Prostate gland (tissue), 2 donors: ENCODE results near the gene USP8. TPM values are rescaled to one million over a fixed set of nuclear protein-coding genes. Genes with fewer than 3 reads are reported as not detected.

ENCODE experiments used
- DNase-seq: peaks from one replicate; pipeline ENCODE4 v3.0.0-alpha.2; 2019; ENCODE audit warnings: low spot score
- H3K27ac ChIP-seq, 2 donors: fragments of 200-600 bp; sonication (generic); 2 replicates each; pipeline ENCODE4 v1.5.1; 2017 to 2019
- H3K27me3 ChIP-seq: fragments of 200-600 bp; sonication (generic); replicated peaks from 2 replicates; pipeline ENCODE4 v1.5.1; 2019; ENCODE audit not compliant: insufficient read depth
- H3K36me3 ChIP-seq, 2 donors: fragments of 200-600 bp; sonication (generic); 1 replicate in 1 of 2; 2 replicates in 1 of 2; pipeline versions ENCODE4 v1.5.1 to v1.8.1; 2017 to 2019
- H3K4me1 ChIP-seq: fragments of 200-600 bp; sonication (generic); replicated peaks from 2 replicates; pipeline ENCODE4 v1.5.1; 2019
- H3K4me3 ChIP-seq, 2 donors: fragments of 200-600 bp; sonication (generic); 2 replicates each; pipeline ENCODE4 v1.5.1; 2017 to 2019
- H3K9me3 ChIP-seq: fragments of 200-600 bp; sonication (generic); 2 replicates; pipeline ENCODE4 v1.5.1; 2017
- POLR2A ChIP-seq: fragments of 450-650 bp; IDR thresholded peaks from one replicate; pipeline ENCODE4 v1.6.1; 2016; ENCODE audit warnings: antibody characterized with exemption, mild to moderate bottlenecking
- POLR2AphosphoS5 ChIP-seq: sonication (generic); formaldehyde crosslinking; IDR thresholded peaks from one replicate; pipeline ENCODE4 v1.6.1; 2017; ENCODE audit warnings: antibody characterized with exemption
- WGBS: methylation state at CpG from one replicate; pipeline ENCODE4 v1.1.5; 2018; 5-methylcytosine and 5-hydroxymethylcytosine counted together
- intact Hi-C: fragments of 100-400 bp; cut with DNase I; formaldehyde crosslinking; loops from one replicate; pipeline ENCODE4 v1.14.2; 2022
- total RNA-seq, 2 donors: library from RNA; depleted of rRNA; stranded (reverse); fragments of >200 nt; gene quantifications; one replicate each; pipeline ENCODE4 v1.1.0, GENCODE V29; 2016
- TF ChIP-seq, protein P1 (sequence below), 4 experiments: fragments of 200-600 bp in 2 of 4; fragments of 450-650 bp in 2 of 4; sonication (generic) in 2 of 4; IDR thresholded peaks; 1 replicate in 3 of 4; 2 replicates in 1 of 4; pipeline ENCODE4 v1.5.1; 2016 to 2019; ENCODE audit warnings: antibody characterized with exemption in 4 of 4, mild to moderate bottlenecking in 2 of 4, moderate library complexity in 2 of 4

Gene USP8
- total RNA-seq, 2 donors from 2014 or later, result 56.3 to 80.5 TPM

DNA sequence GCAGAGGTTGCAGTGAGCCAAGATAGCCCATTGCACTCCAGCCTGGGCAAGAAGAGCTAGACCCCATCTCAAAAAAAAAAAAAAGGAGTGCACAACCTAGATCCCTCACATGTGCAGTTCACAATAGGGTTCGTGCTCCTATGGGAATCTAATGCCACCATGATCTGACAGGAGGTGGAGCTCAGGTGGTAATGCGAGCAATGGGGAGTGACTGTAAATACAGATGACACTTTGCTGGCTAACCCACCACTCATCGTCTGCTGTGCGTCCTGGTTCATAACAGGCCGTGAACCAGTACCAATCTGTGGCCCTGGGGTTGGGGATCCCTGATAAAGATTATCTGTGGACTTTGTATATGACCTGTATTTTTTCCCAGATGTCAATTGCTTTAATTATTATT lies 16.7 kb downstream of the USP8 start:
- Histone ChIP-seq H3K36me3 (no peaks in the 10 kb centered on the region), H3K9me3 (no peaks in the 10 kb centered on the region), H3K27me3 (no peaks in the 10 kb centered on the region), H3K4me1 (no peaks in the 10 kb centered on the region), H3K27ac (no peak overlapping the region), H3K4me3 (no peak overlapping the region)
- no peak for DNase-seq
- intact Hi-C loops, result no loop called here
- 98% methylated on average over 5 of the region's 5 CpGs for WGBS
- TF ChIP-seq POLR2AphosphoS5 (no peak), POLR2A (no peak)
- TF ChIP-seq, protein P1, sequence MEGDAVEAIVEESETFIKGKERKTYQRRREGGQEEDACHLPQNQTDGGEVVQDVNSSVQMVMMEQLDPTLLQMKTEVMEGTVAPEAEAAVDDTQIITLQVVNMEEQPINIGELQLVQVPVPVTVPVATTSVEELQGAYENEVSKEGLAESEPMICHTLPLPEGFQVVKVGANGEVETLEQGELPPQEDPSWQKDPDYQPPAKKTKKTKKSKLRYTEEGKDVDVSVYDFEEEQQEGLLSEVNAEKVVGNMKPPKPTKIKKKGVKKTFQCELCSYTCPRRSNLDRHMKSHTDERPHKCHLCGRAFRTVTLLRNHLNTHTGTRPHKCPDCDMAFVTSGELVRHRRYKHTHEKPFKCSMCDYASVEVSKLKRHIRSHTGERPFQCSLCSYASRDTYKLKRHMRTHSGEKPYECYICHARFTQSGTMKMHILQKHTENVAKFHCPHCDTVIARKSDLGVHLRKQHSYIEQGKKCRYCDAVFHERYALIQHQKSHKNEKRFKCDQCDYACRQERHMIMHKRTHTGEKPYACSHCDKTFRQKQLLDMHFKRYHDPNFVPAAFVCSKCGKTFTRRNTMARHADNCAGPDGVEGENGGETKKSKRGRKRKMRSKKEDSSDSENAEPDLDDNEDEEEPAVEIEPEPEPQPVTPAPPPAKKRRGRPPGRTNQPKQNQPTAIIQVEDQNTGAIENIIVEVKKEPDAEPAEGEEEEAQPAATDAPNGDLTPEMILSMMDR (IDR thresholded peaks at IDR 0.05), result no peak

DNA sequence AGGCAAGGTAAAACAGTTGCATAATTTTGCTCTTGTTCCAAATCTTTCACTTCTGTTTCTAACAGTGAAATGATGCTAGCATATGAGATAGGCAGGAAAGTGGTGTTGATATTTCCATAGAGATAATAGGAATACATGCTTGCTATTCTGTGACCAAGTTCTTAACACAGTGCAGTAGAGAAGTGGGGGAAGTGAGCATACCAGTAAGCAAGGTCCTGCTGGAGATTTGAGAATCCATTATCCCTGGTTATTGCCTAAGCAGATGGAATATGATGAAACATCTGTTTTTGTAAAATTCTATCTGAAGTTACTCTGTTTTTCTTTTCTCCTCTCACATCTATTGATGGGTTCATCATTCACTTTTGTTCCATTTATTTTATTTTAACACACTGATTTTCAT lies 28.7 kb downstream of the USP8 start:
- H3K27me3 ChIP-seq, result no peaks in the 10 kb centered on the region
- no peak for DNase-seq
- TF ChIP-seq POLR2A (no peak), POLR2AphosphoS5 (no peak)
- TF ChIP-seq, protein P1 (IDR thresholded peaks at IDR 0.05), result no peak
- H3K9me3 ChIP-seq, result no peaks in the 10 kb centered on the region
- no peaks in the 10 kb centered on the region for H3K4me1 ChIP-seq
- H3K36me3 ChIP-seq, result no peaks in the 10 kb centered on the region
- no peak overlapping the region for H3K4me3 ChIP-seq
- intact Hi-C loops, result no loop called here
- H3K27ac ChIP-seq, result no peak overlapping the region

DNA sequence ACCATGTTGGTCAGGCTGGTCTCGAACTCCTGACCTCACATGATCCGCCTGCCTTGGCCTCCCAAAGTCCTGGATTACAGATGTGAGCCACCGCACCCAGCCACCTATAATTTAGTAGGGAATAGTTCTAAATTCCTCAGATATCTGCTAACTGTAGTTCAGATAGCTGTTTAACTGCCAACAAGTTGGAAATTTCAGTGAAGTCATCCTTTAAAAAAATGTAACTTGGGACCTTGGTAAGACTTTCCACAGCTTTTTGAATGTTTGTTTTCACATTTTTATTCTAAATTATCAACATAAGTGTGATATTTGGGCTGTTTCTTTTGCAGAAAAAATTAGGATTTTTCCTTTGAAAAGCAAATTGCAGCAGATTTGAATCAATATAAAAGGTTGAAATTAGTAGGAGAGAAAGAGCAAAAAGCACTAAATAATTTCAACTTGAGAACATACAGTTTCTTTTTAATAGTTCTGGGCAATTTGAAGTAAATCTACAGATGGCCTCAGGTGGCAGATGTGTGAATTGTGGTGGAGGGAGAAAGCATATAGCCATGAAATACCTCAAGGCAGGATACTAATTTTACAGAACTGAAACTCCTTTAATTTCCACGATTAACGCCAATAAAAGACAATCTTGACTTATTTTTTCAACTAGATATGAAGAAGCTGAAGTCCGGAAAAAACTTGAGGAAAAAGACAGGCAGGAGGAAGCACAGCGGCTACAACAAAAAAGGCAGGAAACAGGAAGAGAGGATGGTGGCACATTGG lies 34.3 kb downstream of the USP8 start:
- Histone ChIP-seq H3K27me3 (no peaks in the 10 kb centered on the region), H3K9me3 (no peaks in the 10 kb centered on the region), H3K27ac (no peak overlapping the region), H3K36me3 (no peaks in the 10 kb centered on the region), H3K4me3 (no peak overlapping the region), H3K4me1 (no peaks in the 10 kb centered on the region)
- intact Hi-C loops, result no loop called here
- DNase-seq, result no peak
- WGBS, result 95% methylated on average over 7 of the region's 7 CpGs
- TF ChIP-seq POLR2A, result no peak
- TF ChIP-seq, protein P1 (IDR thresholded peaks at IDR 0.05), result no peak

DNA sequence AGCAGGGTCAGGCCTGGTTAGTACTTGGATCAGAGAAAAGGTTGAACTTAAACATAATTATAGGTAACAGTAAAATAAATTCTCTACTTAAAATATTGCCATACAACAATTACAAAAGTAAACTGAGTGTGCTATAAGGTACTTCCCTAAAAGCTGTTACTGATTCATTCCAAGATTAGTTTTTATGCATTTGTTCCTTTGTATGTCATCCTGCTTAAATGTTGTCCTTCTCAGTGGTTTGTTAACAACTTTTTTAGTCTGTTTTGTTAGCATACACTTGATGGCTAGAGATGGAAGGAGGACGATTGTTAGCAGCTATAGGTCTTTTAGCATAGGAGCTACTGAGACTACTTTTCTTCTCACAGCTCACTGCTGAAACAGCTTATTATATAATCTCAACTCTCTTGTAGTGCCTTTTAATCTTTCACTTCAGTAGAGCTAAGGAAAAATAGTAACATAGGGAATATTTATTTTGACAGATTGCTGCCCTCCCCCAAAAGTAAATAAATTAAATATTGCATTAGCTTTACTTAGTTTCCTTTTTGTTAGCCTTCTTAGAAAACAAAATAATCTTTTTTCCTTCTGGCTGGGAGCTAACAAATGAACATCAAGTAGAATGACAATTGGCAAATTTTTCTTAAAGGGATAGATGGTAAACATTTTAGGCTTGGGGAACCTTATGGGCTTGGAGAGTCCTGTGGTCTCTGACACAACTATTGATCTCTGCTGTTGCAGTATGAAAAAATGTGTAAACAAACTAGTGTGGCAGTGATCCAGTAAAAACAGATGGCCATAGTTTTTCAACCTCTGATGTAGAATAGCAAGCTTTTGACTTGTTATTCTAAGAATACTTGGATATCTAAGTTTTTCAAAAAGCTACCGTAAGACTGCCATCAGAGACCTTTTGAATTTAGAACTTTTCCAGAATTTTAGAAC lies 39.5 kb downstream of the USP8 start:
- Histone ChIP-seq H3K4me3 (no peak overlapping the region), H3K27me3 (no peaks in the 10 kb centered on the region)
- WGBS, result 53% methylated on average over 2 of the region's 2 CpGs

More for the DNA sequence above, 39.5 kb downstream of the USP8 start:
- no peaks in the 10 kb centered on the region for H3K36me3 ChIP-seq
- intact Hi-C loops, result no loop called here
- no peaks in the 10 kb centered on the region for H3K9me3 ChIP-seq
- H3K4me1 ChIP-seq, result no peaks in the 10 kb centered on the region
- no peak overlapping the region for H3K27ac ChIP-seq
- DNase-seq, result no peak
- TF ChIP-seq POLR2AphosphoS5 (no peak), POLR2A (no peak)
- TF ChIP-seq, protein P1 (IDR thresholded peaks at IDR 0.05), result no peak
